ENCODE data around the gene NAALADL2.

DNA sequence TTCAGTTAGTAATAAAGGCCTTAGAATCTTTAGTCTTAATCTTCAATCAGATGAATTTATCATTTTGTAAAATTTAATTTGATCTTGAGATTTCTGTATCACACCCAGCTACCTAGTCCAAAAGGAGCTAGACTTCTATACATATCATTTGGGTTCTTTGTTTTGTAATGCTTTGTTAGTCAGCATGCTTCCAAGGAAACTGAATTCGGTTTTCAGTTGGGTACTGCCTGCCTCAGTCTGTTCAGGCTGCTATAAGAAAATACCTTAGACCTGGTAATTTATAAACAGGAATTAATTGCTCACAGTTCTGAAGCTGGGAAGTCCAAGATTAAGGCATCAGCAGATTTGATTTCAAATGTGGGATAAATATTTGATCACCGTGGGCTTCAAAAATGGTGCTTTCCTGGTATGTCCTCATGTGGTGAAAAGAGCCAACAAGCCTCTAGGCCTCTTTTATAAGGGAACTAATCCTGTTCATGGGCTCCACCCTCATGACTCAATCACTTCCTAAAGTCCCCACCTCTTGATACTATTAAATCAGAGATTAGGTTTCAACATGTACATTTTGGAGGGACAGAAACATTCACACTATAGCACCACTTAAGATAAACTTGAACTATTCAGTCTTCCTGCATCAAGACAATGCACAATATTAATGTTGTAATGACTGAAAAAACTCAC, 800.7 kb downstream of the NAALADL2 start:
- TF ChIP-seq, protein P1, sequence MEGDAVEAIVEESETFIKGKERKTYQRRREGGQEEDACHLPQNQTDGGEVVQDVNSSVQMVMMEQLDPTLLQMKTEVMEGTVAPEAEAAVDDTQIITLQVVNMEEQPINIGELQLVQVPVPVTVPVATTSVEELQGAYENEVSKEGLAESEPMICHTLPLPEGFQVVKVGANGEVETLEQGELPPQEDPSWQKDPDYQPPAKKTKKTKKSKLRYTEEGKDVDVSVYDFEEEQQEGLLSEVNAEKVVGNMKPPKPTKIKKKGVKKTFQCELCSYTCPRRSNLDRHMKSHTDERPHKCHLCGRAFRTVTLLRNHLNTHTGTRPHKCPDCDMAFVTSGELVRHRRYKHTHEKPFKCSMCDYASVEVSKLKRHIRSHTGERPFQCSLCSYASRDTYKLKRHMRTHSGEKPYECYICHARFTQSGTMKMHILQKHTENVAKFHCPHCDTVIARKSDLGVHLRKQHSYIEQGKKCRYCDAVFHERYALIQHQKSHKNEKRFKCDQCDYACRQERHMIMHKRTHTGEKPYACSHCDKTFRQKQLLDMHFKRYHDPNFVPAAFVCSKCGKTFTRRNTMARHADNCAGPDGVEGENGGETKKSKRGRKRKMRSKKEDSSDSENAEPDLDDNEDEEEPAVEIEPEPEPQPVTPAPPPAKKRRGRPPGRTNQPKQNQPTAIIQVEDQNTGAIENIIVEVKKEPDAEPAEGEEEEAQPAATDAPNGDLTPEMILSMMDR (IDR thresholded peaks at IDR 0.05; ENCODE audit: insufficient read depth, low read length, poor library complexity, severe bottlenecking) = no peak
- no peak for TF ChIP-seq EZH2phosphoT487 (conservative IDR thresholded peaks at IDR 0.05; ENCODE audit: low read length)
